ENCODE data around the gene GNE. TPM values are rescaled to one million over a fixed set of nuclear protein-coding genes. Genes with fewer than 3 reads are reported as not detected.

Gene GNE
- total RNA-seq, 1 experiment from 2014 or later: 8.4 TPM

- no peaks in the 10 kb centered on the region for H3K4me1 ChIP-seq (ENCODE audit: control insufficient read depth in 1 of 2, insufficient read depth in 2 of 2, low read length in 2 of 2)
- H3K27ac ChIP-seq (ENCODE audit: low read depth, low read length): no peak overlapping the region
- no TSS peak for BruUV-seq (replicated peaks)
- H3K36me3 ChIP-seq (ENCODE audit: control insufficient read depth in 1 of 2, insufficient read depth in 2 of 2, low read length in 2 of 2): no peaks in the 10 kb centered on the region
- H3K4me2 ChIP-seq (ENCODE audit: low read length): no peak overlapping the region
- intact Hi-C loops (cut with micrococcal nuclease): no loop called here
- TF ChIP-seq SRF (IDR thresholded peaks at IDR 0.05; ENCODE audit: low read depth): no peak
- TF ChIP-seq RAD21 (IDR thresholded peaks at IDR 0.05; ENCODE audit: low read depth): no peak
- TF ChIP-seq, protein P1, sequence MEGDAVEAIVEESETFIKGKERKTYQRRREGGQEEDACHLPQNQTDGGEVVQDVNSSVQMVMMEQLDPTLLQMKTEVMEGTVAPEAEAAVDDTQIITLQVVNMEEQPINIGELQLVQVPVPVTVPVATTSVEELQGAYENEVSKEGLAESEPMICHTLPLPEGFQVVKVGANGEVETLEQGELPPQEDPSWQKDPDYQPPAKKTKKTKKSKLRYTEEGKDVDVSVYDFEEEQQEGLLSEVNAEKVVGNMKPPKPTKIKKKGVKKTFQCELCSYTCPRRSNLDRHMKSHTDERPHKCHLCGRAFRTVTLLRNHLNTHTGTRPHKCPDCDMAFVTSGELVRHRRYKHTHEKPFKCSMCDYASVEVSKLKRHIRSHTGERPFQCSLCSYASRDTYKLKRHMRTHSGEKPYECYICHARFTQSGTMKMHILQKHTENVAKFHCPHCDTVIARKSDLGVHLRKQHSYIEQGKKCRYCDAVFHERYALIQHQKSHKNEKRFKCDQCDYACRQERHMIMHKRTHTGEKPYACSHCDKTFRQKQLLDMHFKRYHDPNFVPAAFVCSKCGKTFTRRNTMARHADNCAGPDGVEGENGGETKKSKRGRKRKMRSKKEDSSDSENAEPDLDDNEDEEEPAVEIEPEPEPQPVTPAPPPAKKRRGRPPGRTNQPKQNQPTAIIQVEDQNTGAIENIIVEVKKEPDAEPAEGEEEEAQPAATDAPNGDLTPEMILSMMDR (IDR thresholded peaks at IDR 0.05 in 2 of 3, conservative IDR thresholded peaks at IDR 0.05 in 1 of 3; ENCODE audit: borderline replicate concordance in 1 of 3, insufficient read depth in 1 of 3, low read depth in 2 of 3, low read length in 2 of 3): no peak
- no peak for TF ChIP-seq POLR2A (IDR thresholded peaks at IDR 0.05; ENCODE audit: borderline replicate concordance, extremely low read depth, insufficient read depth, insufficient read length)
- TF ChIP-seq YY1 (IDR thresholded peaks at IDR 0.05; ENCODE audit: extremely low read depth, insufficient replicate concordance, low read depth, low read length): no peak
- RAD21 ChIA-PET (ENCODE audit: low non-redundant PET in 1 of 2, low total read pairs in 2 of 2, uncharacterized antibody in 2 of 2, unreplicated experiment in 2 of 2): no interaction called here
- no peak overlapping the region for H2AFZ ChIP-seq (ENCODE audit: low read depth, low read length, poor library complexity, severe bottlenecking)
- ATAC-seq (no peak), DNase-seq (ENCODE audit: low read depth, low spot score) (no peak)
- no peak overlapping the region for H3K9ac ChIP-seq (ENCODE audit: low read length)
- H3K9me3 ChIP-seq (ENCODE audit: control insufficient read depth in 1 of 2, insufficient read depth in 1 of 2, low read depth in 1 of 2, low read length in 2 of 2): no peaks in the 10 kb centered on the region
- H4K20me1 ChIP-seq (ENCODE audit: insufficient read depth): no peaks in the 10 kb centered on the region
- H3K9me2 ChIP-seq (ENCODE audit: insufficient read depth): no peaks in the 10 kb centered on the region
- no peak overlapping the region for H3K4me3 ChIP-seq (replicated peaks in 1 of 2; ENCODE audit: low read depth in 1 of 2, low read length in 2 of 2)
- CTCF ChIA-PET: interaction anchor here (1.2 kb wide), 1 partner anchor 42 kb away, joined by 3 read pairs; no protein-coding TSS in a partner anchor
- POLR2A ChIA-PET: no interaction called here
- no peaks in the 10 kb centered on the region for H3K27me3 ChIP-seq (ENCODE audit: insufficient read depth, low read length)
- H3K79me2 ChIP-seq (ENCODE audit: insufficient read depth, low read length): no peaks in the 10 kb centered on the region
Measured at GRCh38 chr9:36286388-36286787, 28.1 kb upstream of the GNE start.

GRCh38 chr9:36284226-36284625, 26.0 kb upstream of the GNE start:
- intact Hi-C loops (cut with micrococcal nuclease): no loop called here
- Histone ChIP-seq H4K20me1 (ENCODE audit: insufficient read depth) (no peaks in the 10 kb centered on the region), H3K36me3 (ENCODE audit: control insufficient read depth in 1 of 2, insufficient read depth in 2 of 2, low read length in 2 of 2) (no peaks in the 10 kb centered on the region), H2AFZ (ENCODE audit: low read depth, low read length, poor library complexity, severe bottlenecking) (no peak overlapping the region), H3K9ac (ENCODE audit: low read length) (no peak overlapping the region), H3K4me2 (ENCODE audit: low read length) (no peak overlapping the region), H3K27me3 (ENCODE audit: insufficient read depth, low read length) (no peaks in the 10 kb centered on the region), H3K79me2 (ENCODE audit: insufficient read depth, low read length) (no peaks in the 10 kb centered on the region), H3K9me3 (ENCODE audit: control insufficient read depth in 1 of 2, insufficient read depth in 1 of 2, low read depth in 1 of 2, low read length in 2 of 2) (no peaks in the 10 kb centered on the region), H3K9me2 (ENCODE audit: insufficient read depth) (no peaks in the 10 kb centered on the region), H3K27ac (ENCODE audit: low read depth, low read length) (no peak overlapping the region), H3K4me3 (replicated peaks in 1 of 2; ENCODE audit: low read depth in 1 of 2, low read length in 2 of 2) (no peak overlapping the region), H3K4me1 (ENCODE audit: control insufficient read depth in 1 of 2, insufficient read depth in 2 of 2, low read length in 2 of 2) (no peaks in the 10 kb centered on the region)
- DNase-seq (ENCODE audit: low read depth, low spot score): no peak
- ATAC-seq: no peak
- no peak for TF ChIP-seq JUND (IDR thresholded peaks at IDR 0.05)
- no peak for TF ChIP-seq POLR2A (IDR thresholded peaks at IDR 0.05; ENCODE audit: borderline replicate concordance, extremely low read depth, insufficient read depth, insufficient read length)
- no peak for TF ChIP-seq ZNF274 (IDR thresholded peaks at IDR 0.05; ENCODE audit: low read depth, low read length)
- TF ChIP-seq SP1 (IDR thresholded peaks at IDR 0.05; ENCODE audit: low read depth): no peak
- TF ChIP-seq, protein P1 (IDR thresholded peaks at IDR 0.05 in 2 of 3, conservative IDR thresholded peaks at IDR 0.05 in 1 of 3; ENCODE audit: borderline replicate concordance in 1 of 3, insufficient read depth in 1 of 3, low read depth in 2 of 3, low read length in 2 of 3): no peak
- no peak for TF ChIP-seq YY1 (IDR thresholded peaks at IDR 0.05; ENCODE audit: extremely low read depth, insufficient replicate concordance, low read depth, low read length)
- no peak for TF ChIP-seq SIN3A (IDR thresholded peaks at IDR 0.05; ENCODE audit: low read depth)
- no peak for TF ChIP-seq CBX3 (IDR thresholded peaks at IDR 0.05; ENCODE audit: low read depth)
- no peak for TF ChIP-seq SRF (IDR thresholded peaks at IDR 0.05; ENCODE audit: low read depth)
- TF ChIP-seq, protein P2, sequence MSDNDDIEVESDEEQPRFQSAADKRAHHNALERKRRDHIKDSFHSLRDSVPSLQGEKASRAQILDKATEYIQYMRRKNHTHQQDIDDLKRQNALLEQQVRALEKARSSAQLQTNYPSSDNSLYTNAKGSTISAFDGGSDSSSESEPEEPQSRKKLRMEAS (IDR thresholded peaks at IDR 0.05): no peak
- TF ChIP-seq EZH2 (IDR thresholded peaks at IDR 0.05): no peak
- TF ChIP-seq TCF7L2 (IDR thresholded peaks at IDR 0.05; ENCODE audit: borderline replicate concordance, extremely low read depth, insufficient read depth, insufficient read length): no peak
- TF ChIP-seq FOSL1 (IDR thresholded peaks at IDR 0.05; ENCODE audit: low read depth): no peak
- ChIA-PET CTCF (no interaction called here), RAD21 (ENCODE audit: low non-redundant PET in 1 of 2, low total read pairs in 2 of 2, uncharacterized antibody in 2 of 2, unreplicated experiment in 2 of 2) (no interaction called here), POLR2A (no interaction called here)
- BruUV-seq (replicated peaks): no TSS peak
